Measurements from ENCODE around the gene CDC25A.
"Not testable (repeated sequence)": the region's sequence is repeated elsewhere in the genome, so short reads cannot be mapped to it uniquely, and the experiment has no call there.

CDC25A gene

DNA sequence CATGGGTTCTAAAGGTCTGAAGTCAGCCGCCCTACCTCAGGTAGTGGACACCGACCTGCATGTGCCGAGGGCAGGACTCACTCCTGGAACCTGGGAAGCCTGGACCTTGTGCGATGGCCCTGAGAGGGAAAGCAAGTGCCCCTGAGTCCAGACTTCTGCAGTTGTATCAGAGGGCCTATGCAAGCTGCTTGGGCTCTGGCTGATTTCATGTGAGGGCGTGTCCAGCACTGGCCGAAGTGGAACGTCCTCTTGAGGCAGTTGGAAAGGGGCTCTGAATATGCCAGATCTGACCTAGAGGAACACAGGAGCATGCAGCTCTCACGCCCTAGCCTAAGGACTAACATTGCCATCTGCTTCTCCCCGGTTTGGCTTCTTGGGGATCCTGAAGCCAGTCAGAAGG, 32.5 kb upstream of the CDC25A start:
- Histone ChIP-seq H3K9me3 (ENCODE audit: low read depth, low read length) (no peaks in the 10 kb centered on the region), H3K4me3 (no peak overlapping the region), H3K9ac (ENCODE audit: insufficient read length) (no peak overlapping the region), H3K27ac (no peak overlapping the region), H3K36me3 (ENCODE audit: insufficient read depth, low read length) (no peaks in the 10 kb centered on the region)
- no peak for DNase-seq (ENCODE audit: low read depth, low spot score)
- TF ChIP-seq FOXP2 (optimal IDR thresholded peaks at IDR 0.05; ENCODE audit: control extremely low read depth, extremely low read length, insufficient read depth) = no peak
- TF ChIP-seq EZH2 (IDR thresholded peaks at IDR 0.05) = no peak
- TF ChIP-seq POLR2AphosphoS5 (IDR thresholded peaks at IDR 0.05; ENCODE audit: borderline replicate concordance, low read depth, low read length) = no peak

DNA sequence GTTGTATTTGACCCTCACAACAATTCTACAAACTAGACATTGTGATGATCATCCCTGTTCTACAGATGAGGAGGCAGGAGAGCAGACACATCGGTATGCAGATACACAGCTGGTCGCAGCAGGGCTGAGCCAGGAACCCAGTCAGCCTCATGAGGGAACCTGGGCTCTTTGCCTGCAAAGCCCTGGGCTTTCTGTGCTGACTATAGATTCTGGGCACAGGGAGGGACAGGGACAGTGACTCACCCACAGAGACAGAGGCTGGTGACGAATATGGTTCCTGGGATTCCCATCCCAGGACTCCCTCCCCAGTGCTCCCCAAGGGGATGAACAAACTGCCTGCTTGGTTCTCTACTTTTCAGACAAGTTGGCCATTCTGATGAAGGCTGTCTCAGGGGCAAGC, 31.3 kb upstream of the CDC25A start:
- Histone ChIP-seq H3K36me3 (ENCODE audit: insufficient read depth, low read length) (no peaks in the 10 kb centered on the region), H3K4me3 (no peak overlapping the region), H3K9me3 (ENCODE audit: low read depth, low read length) (no peaks in the 10 kb centered on the region), H3K27ac (no peak overlapping the region), H3K9ac (ENCODE audit: insufficient read length) (no peak overlapping the region)
- DNase-seq (ENCODE audit: low read depth, low spot score) = no peak
- TF ChIP-seq EZH2 (IDR thresholded peaks at IDR 0.05) (no peak), FOXP2 (optimal IDR thresholded peaks at IDR 0.05; ENCODE audit: control extremely low read depth, extremely low read length, insufficient read depth) (no peak), POLR2AphosphoS5 (IDR thresholded peaks at IDR 0.05; ENCODE audit: borderline replicate concordance, low read depth, low read length) (no peak)

DNA sequence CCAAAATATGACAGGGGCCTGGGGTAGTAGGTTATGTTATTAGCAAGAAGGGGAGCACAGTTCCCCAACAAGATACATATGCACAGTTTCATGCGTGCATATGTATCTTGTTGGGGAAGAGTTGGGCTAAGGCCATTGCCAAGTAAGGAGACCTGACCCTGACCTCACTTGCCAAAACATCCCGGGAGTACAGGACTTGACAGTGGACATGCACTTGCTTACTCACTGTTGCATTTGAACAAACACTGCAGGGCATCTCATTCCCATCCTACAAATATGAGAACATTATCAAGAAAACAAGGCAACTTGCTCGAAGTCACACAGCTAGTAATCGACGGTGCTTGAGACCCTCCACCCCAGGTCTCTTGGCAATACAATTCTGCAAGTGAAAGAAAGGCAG, 30.3 kb upstream of the CDC25A start:
- no peak for TF ChIP-seq POLR2AphosphoS5 (IDR thresholded peaks at IDR 0.05; ENCODE audit: borderline replicate concordance, low read depth, low read length)
- no peak for TF ChIP-seq FOXP2 (optimal IDR thresholded peaks at IDR 0.05; ENCODE audit: control extremely low read depth, extremely low read length, insufficient read depth)
- no peak for TF ChIP-seq EZH2 (IDR thresholded peaks at IDR 0.05)
- H3K4me3 ChIP-seq = no peak overlapping the region
- no peak overlapping the region for H3K27ac ChIP-seq

DNA sequence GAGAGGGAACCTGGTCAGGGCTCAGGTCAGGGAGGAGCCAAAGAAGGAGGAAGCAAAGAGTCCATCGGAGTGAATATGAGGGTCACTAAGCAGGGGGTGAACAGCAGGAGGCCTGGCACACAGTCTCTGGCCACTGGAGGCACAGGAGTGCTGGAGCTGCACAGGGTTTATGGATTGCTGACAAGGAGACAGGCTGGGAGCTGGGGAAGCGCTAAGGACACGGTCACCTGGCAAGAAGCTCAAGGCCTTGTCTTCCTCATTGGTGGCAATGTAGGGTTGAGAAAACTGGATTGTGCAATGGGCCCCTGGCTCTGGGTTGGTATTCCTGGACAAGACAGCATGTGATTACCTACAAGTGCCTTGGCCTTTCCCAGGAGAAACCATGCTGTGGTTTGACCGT, 29.2 kb upstream of the CDC25A start:
- H3K9me3 ChIP-seq (ENCODE audit: low read depth, low read length) = no peaks in the 10 kb centered on the region
- H3K9ac ChIP-seq (ENCODE audit: insufficient read length) = no peak overlapping the region
- no peaks in the 10 kb centered on the region for H3K36me3 ChIP-seq (ENCODE audit: insufficient read depth, low read length)
- no peak overlapping the region for H3K27ac ChIP-seq
- TF ChIP-seq FOXP2 (optimal IDR thresholded peaks at IDR 0.05; ENCODE audit: control extremely low read depth, extremely low read length, insufficient read depth) (no peak), POLR2AphosphoS5 (IDR thresholded peaks at IDR 0.05; ENCODE audit: borderline replicate concordance, low read depth, low read length) (no peak), EZH2 (IDR thresholded peaks at IDR 0.05) (no peak)
- H3K4me3 ChIP-seq = no peak overlapping the region
- DNase-seq (ENCODE audit: low read depth, low spot score) = no peak

More for the DNA sequence above, 30.3 kb upstream of the CDC25A start:
- no peak for DNase-seq (ENCODE audit: low read depth, low spot score)
- Histone ChIP-seq H3K9ac (ENCODE audit: insufficient read length) (no peak overlapping the region), H3K36me3 (ENCODE audit: insufficient read depth, low read length) (no peaks in the 10 kb centered on the region), H3K9me3 (ENCODE audit: low read depth, low read length) (no peaks in the 10 kb centered on the region)

DNA sequence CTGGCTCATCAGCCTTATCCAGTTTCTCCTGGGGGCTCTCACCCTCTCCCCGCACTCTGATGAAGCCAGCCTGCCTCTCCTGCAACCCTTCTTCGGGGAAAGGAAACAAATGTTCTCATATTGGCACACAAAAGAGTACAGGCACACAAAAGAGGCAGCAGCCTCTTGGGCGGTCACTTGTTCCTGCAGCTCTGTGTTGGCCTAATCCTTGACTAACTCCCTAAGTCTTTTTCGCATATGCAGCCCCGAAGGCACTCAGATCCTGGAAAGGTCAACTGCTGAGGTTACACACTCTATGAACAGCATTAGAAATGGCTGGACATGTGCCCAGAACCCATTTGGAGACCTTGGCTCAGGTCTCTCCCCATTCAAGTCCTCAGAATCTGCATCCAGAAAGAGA, 27.7 kb upstream of the CDC25A start:
- H3K9me3 ChIP-seq (ENCODE audit: low read depth, low read length) = no peaks in the 10 kb centered on the region
- no peaks in the 10 kb centered on the region for H3K36me3 ChIP-seq (ENCODE audit: insufficient read depth, low read length)
- TF ChIP-seq FOXP2 (optimal IDR thresholded peaks at IDR 0.05; ENCODE audit: control extremely low read depth, extremely low read length, insufficient read depth) (no peak), EZH2 (IDR thresholded peaks at IDR 0.05) (no peak), POLR2AphosphoS5 (IDR thresholded peaks at IDR 0.05; ENCODE audit: borderline replicate concordance, low read depth, low read length) (no peak)
- H3K27ac ChIP-seq = no peak overlapping the region
- no peak overlapping the region for H3K9ac ChIP-seq (ENCODE audit: insufficient read length)
- H3K4me3 ChIP-seq = no peak overlapping the region
- DNase-seq (ENCODE audit: low read depth, low spot score) = no peak

DNA sequence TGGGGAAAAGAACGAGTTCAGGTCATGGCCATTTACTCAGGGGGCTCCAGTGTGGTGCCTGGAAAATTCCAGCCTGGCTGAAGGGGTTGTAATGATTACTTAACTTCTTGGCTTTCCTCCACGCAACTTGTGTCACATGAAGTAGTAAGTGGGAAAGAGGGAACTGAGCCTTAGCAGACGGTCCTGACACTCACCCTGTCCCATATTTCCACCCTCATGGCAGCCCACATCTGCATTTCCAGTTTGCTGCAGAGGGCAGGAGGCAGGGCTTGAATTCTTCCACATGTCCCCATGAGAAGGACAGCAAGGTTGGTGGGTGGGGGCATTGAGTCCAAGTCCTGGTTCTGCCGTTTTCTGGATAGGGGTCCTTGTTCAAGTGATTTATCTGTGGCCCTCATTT, 27.2 kb upstream of the CDC25A start:
- no peaks in the 10 kb centered on the region for H3K9me3 ChIP-seq (ENCODE audit: low read depth, low read length)
- no peak overlapping the region for H3K9ac ChIP-seq (ENCODE audit: insufficient read length)
- TF ChIP-seq FOXP2 (optimal IDR thresholded peaks at IDR 0.05; ENCODE audit: control extremely low read depth, extremely low read length, insufficient read depth) (no peak), EZH2 (IDR thresholded peaks at IDR 0.05) (no peak), POLR2AphosphoS5 (IDR thresholded peaks at IDR 0.05; ENCODE audit: borderline replicate concordance, low read depth, low read length) (no peak)
- no peaks in the 10 kb centered on the region for H3K36me3 ChIP-seq (ENCODE audit: insufficient read depth, low read length)
- DNase-seq (ENCODE audit: low read depth, low spot score) = no peak
- H3K4me3 ChIP-seq = no peak overlapping the region
- H3K27ac ChIP-seq = no peak overlapping the region

DNA sequence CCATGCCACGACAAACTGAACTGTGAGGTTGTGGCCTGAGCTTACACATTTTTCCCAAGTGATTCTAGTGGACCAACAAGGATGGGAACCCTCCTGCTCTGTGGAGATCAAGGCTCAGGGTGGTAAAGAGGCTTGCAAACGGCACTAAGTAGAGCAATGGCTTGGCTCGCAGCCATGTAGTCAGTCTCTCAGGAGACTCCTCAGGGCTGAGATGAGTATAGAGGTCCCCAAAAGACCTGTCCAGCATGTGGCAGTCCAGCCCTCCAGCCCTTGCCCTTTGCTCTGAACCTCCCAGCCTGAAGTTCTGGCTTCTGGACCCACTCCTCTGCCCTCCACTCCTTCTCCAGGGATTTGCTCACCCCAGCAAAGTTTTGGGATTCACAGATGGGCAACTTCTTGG, 26.8 kb upstream of the CDC25A start:
- Histone ChIP-seq H3K9me3 (ENCODE audit: low read depth, low read length) (no peaks in the 10 kb centered on the region), H3K9ac (ENCODE audit: insufficient read length) (no peak overlapping the region), H3K36me3 (ENCODE audit: insufficient read depth, low read length) (no peaks in the 10 kb centered on the region), H3K4me3 (no peak overlapping the region), H3K27ac (no peak overlapping the region)
- no peak for DNase-seq (ENCODE audit: low read depth, low spot score)
- no peak for TF ChIP-seq FOXP2 (optimal IDR thresholded peaks at IDR 0.05; ENCODE audit: control extremely low read depth, extremely low read length, insufficient read depth)
- TF ChIP-seq POLR2AphosphoS5 (IDR thresholded peaks at IDR 0.05; ENCODE audit: borderline replicate concordance, low read depth, low read length) = no peak
- no peak for TF ChIP-seq EZH2 (IDR thresholded peaks at IDR 0.05)

DNA sequence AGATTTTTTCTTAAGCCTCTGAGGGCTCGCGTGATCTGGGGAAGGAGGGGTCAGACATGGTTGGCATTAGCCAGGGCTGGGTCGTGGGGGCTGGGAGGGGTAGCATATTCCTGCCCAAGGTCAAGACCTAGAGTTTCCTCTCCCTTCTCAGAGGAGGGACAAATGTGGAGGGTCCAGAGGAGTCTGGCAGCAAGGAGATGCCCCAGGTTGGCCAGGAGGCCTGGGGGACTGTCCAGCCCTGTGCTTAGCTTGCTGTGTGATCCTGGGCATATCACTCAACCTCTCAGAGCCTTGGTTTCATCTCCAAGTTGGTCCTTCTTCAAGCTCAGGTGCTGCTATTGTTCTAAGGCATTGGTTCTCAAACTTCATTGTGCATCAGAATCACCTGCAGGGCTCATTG, 26.0 kb upstream of the CDC25A start:
- no peak overlapping the region for H3K27ac ChIP-seq
- TF ChIP-seq FOXP2 (optimal IDR thresholded peaks at IDR 0.05; ENCODE audit: control extremely low read depth, extremely low read length, insufficient read depth) = no peak
- TF ChIP-seq POLR2AphosphoS5 (IDR thresholded peaks at IDR 0.05; ENCODE audit: borderline replicate concordance, low read depth, low read length) = no peak
- TF ChIP-seq EZH2 (IDR thresholded peaks at IDR 0.05) = no peak

DNA sequence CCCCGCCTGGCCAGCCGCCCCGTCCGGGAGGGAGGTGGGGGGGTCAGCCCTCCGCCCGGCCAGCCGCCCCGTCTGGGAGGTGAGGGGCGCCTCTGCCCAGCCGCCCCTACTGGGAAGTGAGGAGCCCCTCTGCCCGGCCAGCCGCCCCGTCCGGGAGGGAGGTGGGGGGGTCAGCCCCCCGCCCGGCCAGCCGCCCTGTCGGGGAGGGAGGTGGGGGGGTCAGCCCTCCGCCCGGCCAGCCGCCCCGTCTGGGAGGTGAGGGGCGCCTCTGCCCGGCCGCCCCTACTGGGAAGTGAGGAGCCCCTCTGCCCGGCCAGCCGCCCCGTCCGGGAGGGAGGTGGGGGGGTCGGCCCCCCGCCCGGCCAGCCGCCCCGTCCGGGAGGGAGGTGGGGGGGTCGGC, 23.6 kb upstream of the CDC25A start:
- H3K9me3 ChIP-seq (ENCODE audit: low read depth, low read length); DNase-seq (ENCODE audit: low read depth, low spot score); H3K36me3 ChIP-seq (ENCODE audit: insufficient read depth, low read length); H3K27ac ChIP-seq; H3K4me3 ChIP-seq; H3K9ac ChIP-seq (ENCODE audit: insufficient read length): not testable (repeated sequence)

More for the DNA sequence above, 26.0 kb upstream of the CDC25A start:
- no peak overlapping the region for H3K9ac ChIP-seq (ENCODE audit: insufficient read length)
- no peaks in the 10 kb centered on the region for H3K9me3 ChIP-seq (ENCODE audit: low read depth, low read length)
- no peak for DNase-seq (ENCODE audit: low read depth, low spot score)
- H3K4me3 ChIP-seq = no peak overlapping the region
- no peaks in the 10 kb centered on the region for H3K36me3 ChIP-seq (ENCODE audit: insufficient read depth, low read length)

DNA sequence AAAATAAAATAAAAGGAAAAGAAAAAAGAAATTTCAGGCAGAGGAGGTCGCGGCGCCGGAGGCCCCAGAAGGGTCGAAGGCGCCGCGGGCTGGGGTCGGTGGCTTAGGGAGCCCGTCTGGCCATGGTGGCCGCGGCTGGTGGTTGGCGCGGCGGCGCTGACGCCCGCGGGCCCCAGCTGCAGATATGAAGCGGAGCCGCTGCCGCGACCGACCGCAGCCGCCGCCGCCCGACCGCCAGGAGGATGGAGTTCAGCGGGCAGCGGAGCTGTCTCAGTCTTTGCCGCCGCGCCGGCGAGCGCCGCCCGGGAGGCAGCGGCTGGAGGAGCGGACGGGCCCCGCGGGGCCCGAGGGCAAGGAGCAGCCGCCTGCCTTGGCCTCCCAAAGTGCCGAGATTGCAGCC, 22.3 kb upstream of the CDC25A start:
- not testable (repeated sequence) for DNase-seq (ENCODE audit: low read depth, low spot score); H3K27ac ChIP-seq

More for the DNA sequence above, 22.3 kb upstream of the CDC25A start:
- H3K36me3 ChIP-seq (ENCODE audit: insufficient read depth, low read length); H3K9ac ChIP-seq (ENCODE audit: insufficient read length); H3K9me3 ChIP-seq (ENCODE audit: low read depth, low read length); H3K4me3 ChIP-seq: not testable (repeated sequence)
